ENCODE data around the gene PLEKHA7. TPM values are rescaled to one million over a fixed set of nuclear protein-coding genes. Genes with fewer than 3 reads are reported as not detected.
"Not testable (repeated sequence)": the region's sequence is repeated elsewhere in the genome, so short reads cannot be mapped to it uniquely, and the experiment has no call there.

Gene PLEKHA7, protein sequence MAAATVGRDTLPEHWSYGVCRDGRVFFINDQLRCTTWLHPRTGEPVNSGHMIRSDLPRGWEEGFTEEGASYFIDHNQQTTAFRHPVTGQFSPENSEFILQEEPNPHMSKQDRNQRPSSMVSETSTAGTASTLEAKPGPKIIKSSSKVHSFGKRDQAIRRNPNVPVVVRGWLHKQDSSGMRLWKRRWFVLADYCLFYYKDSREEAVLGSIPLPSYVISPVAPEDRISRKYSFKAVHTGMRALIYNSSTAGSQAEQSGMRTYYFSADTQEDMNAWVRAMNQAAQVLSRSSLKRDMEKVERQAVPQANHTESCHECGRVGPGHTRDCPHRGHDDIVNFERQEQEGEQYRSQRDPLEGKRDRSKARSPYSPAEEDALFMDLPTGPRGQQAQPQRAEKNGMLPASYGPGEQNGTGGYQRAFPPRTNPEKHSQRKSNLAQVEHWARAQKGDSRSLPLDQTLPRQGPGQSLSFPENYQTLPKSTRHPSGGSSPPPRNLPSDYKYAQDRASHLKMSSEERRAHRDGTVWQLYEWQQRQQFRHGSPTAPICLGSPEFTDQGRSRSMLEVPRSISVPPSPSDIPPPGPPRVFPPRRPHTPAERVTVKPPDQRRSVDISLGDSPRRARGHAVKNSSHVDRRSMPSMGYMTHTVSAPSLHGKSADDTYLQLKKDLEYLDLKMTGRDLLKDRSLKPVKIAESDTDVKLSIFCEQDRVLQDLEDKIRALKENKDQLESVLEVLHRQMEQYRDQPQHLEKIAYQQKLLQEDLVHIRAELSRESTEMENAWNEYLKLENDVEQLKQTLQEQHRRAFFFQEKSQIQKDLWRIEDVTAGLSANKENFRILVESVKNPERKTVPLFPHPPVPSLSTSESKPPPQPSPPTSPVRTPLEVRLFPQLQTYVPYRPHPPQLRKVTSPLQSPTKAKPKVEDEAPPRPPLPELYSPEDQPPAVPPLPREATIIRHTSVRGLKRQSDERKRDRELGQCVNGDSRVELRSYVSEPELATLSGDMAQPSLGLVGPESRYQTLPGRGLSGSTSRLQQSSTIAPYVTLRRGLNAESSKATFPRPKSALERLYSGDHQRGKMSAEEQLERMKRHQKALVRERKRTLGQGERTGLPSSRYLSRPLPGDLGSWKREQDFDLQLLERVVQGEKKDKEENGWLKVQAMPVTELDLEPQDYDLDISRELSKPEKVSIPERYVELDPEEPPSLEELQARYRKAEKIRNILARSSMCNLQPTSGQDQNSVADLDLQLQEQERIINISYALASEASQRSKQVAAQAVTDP
- 0.75 TPM in 1 of 2 replicates, not detected in the other for total RNA-seq (2014; rRNA removed; shearing (Covaris generic))

DNA sequence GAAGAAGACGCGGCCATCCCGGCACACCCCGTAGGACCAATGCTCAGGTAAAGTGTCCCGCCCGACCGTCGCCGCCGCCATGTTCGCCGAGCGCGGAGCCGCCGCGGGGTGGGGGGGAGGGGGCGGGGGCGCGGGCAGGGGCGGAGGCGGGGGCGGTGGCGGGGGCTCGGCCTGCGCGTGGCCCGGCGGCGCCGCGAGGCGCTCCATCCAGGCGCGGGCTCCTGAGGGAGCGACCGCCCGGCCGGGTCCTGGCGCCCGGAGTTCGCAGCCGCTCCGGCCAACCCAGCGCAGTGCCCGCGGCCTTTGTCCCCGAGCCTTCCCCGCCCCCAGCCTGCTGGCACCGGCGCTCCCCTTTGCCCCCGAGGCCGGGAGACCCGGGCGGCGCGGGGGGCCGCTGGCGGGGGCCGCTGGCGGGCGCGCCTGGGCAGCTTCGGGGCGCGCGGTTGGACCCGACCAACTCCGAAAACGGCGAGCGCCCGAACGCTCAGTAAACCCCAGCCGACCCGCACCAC lies at the start of gene PLEKHA7:
TSS of gene PLEKHA7 (minus strand) at position 94 of the 512 bp plus-strand sequence. CDS start at position 81, 13 bp downstream.
- DNase-seq (ENCODE audit: low spot score) = no peak

DNA sequence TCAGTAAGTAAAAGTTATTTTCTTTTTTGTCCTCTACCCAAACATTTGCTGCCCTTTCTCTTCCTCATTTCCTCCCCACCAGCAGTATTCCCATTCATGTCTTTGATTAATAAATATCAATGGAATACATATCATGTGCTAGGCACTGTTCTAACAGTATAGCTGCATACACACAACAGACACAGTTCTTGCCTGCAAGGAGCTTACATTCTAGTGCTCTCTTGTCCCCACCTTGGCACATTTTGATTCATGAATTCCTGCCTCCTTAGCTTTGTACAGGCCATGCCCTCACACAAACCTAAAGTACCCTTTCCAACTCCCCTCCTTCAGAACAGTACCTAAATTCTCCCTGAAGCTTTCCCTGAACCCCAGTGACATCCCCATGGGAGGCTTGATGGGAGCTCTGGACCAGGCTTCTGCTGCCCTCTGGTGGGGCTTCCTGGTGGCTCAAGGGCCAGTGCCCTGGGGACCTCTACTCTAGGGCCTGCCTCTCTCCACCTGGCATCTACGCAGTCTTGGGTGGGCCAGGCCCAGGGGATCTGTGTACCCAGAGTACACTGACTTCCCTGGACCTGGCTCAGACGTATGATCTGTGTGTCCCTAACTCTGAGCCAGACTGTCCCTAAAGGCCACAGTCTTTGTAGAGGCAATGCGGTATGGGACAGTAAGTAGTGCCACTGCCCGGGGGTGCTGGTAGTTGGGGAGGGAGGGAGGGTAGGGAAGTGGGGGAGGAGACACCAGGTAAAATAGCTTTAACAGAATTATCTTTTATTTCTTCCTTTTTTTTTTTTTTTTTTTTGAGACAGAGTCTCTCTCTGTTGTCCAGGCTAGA lies 49.2 kb upstream of the PLEKHA7 start:
- peak; percentile 34 for DNase-seq (ENCODE audit: low spot score)

DNA sequence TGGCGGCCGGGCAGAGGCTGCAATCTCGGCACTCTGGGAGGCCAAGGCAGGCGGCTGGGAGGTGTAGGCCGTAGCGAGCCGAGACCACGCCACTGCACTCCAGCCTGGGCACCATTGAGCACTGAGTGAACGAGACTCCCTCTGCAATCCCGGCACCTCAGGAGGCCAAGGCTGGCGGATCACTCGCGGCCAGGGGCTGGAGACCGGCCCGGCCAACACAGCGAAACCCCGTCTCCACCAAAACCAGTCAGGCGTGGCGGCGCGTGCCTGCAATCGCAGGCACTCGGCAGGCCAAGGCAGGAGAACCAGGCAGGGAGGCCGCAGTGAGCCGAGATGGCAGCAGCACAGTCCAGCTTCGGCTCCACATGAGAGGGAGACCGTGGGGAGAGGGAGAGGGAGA lies 36.9 kb upstream of the PLEKHA7 start:
- not testable (repeated sequence) for DNase-seq (ENCODE audit: low spot score)

DNA sequence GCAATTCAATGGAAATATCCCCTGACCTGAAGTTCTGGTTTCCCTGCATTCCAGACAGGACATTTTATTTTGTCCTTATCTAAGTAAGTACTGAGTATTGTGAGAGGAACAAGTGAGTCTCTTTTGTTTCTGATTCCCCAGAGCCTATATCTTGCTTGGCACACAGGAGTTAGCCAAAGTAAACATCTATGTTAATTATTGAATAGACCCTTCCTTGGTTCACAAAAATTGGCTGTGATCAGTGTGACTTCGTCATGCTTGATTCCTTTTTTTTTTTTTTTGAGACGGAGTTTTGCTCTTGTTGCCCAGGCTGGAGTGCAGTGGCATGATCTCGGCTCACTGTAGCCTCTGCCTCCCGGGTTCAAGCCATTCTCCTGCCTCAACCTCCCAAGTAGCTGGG lies 34.3 kb upstream of the PLEKHA7 start:
- not testable (repeated sequence) for DNase-seq (ENCODE audit: low spot score)

DNA sequence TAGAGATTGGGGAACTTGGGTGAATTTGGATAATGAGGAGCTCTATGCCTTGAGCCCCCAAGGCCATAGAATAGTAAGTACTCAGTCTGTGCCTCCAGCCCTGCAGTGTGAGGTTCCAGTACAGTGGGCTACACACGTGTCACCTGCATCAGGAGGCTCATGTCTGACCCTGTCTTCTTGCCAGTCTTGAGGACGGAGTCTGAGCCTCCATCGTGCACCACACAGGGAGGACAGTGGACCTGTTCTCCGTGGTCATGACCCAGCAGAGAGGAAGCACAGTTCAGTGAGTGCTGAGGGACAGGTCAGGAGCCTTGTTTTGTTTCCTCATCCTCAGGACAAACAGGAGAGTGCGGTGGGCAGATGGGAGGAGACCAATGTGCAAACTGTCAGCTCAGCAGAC lies 32.5 kb upstream of the PLEKHA7 start:
- no peak for DNase-seq (ENCODE audit: low spot score)

DNA sequence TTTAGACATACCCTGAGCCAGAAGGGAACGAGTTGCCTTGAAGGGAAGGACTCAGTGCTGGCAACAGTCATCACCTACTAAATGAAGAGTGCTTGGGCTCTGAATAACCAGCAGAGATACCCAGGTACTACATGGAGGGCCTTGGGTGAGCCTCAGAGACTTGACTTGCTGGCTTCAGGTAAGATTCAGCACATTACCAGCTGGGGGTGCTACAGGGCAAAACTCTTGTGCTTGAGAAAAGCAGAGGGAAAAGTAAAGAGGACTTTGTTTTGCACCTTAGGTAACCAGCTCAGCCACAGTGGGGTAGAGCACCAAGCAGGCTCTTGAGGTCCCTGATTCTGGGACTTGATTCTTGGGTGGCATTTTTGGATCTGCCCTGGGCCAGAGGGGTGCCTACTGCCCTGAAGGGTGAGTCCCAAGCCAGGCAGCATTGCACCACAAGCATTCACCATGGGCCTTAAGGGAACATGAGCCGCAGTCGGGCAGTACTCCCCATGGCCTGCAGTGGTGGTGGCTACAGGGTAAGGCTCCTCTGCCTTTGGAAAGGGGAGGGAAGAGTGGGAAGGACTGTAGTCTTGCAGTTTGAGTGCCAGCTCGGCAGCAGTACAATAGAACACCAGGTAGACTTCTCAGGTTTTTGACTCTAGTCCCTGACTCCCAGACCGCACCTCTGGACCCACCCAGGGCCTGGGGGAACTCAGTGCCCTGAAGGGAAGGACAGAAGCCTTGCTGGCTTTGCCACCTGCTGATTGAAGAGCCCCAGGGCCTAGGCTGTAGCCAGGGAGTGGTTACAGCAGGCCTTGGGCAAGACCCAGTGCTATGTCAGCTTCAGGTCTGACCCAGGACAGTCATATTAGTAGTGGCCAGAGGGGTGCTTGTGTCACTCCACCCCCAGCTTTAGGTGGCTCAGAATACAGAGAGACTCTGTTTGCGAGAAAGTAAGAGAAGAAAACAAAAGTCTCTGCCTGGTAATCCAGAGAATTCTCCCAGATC lies 22.7 kb upstream of the PLEKHA7 start:
- DNase-seq (ENCODE audit: low spot score) = no peak

DNA sequence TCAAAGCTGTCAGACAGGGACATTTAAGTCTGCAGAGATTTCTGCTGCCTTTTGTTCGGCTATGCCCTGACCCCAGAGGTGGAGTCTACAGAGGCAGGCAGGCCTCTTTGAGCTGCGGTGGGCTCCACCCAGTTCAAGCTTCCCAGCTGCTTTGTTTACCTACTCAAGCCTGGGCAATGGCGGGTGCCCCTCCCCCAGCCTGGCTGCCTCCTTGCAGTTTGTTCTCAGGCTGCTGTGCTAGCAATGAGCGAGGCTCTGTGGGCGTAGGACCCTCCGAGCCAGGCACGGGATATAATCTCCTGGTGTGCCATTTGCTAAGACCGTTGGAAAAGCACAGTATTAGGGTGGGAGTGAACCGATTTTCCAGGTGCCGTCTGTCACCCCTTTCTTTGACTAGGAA lies 19.8 kb upstream of the PLEKHA7 start:
- DNase-seq (ENCODE audit: low spot score) = not testable (repeated sequence)

DNA sequence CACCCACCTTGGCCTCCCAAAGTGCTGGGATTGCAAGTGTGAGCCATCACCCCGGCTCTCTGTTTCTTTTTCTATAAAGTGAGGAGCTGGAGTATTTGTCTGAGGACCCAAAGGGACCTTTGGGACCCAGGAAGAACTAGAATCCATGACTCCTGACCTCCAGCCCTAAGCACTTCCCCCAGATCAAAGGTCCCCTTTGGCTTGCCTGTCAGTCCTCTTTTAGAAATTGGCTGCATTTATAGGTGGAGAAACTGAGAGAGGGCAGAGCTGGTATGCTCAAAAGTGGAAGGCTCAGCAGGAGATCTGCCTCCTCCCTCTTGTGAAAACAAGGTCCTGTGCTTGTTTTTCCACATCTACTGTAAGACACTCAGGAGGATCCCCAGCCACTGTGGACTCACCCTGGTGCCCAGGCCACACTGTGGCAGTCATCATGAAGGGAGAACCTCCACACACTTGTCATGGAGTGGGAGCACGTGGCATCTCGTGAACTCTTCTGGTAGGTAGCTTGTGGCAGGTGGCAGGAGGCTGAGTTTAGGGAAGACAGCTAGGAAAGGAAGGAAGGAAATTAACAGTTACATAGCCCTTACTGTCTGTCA lies 12.4 kb upstream of the PLEKHA7 start:
- no peak for DNase-seq (ENCODE audit: low spot score)

DNA sequence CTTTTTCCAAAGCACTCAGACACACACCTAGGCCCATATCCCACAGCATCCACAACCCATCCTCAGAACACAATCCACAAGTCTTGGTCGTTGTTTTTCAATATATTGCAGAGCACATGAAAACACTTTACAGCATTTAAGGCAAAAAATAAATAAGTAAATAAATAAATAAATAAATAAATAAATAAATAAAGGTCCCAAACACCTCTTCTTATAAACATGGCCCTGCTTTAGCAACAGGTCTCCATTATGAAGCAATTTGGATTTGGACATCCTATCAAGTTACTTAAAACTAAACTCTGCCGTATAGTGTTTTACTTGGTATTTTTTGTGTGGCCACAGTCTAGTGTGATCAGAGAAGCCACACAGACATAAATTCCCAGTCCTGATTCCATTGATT lies 10.7 kb upstream of the PLEKHA7 start:
- DNase-seq (ENCODE audit: low spot score) = no peak

DNA sequence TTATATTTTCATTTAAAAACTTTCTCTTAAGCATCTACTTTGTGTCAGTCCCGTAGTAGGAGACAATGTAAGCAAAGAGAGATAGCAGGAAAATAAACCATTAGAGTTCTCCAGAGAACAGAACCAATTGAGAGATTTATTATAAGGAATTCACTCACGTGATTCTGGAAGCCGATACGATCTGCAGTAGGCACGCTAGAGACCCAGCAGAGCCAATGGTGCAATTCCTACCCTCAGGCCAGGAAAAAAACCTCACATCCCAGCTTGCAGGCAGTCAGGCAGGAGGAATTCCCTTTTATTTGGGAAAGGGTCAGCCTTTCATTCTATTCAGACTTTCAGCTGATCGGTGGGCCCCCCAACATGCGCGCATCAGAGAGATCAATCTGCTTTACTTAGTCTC lies 7.3 kb upstream of the PLEKHA7 start:
- no peak for DNase-seq (ENCODE audit: low spot score)

DNA sequence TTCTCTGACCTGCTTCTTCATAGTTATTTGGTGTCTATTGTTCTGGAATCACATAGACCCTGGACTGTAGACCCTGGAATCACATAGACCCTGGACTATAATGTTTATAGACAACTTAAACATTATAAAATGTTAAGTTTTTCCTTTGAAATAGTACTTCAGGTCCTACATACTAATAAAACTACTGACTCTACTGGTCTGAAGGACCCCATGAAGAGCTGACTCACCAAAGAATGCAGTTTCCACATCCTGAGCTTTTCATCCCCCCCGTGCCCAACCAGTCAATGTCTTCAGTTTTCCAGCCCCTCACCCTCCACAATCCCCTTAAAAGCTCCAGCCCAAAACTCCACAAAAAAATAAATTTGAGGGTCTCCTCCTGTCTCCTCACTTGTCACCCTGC lies 6.6 kb upstream of the PLEKHA7 start:
- no peak for DNase-seq (ENCODE audit: low spot score)

DNA sequence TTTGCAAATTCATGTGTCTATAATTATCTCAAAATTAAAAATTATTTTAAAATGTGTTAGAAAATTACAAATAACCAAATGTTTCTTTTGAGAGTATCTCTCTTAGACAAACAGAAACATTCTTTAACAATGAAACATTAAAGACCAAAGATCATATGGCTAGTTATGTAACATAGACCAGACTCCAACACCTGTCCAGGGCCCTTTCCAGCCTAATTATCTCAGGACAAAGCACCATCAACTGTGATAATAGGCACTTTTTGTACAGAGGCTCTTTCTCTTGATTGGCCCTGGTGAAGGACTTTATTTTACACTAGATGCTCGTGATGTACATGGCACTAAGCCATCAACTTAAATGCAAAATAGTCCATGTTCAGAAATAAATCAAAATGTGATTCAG lies 5.0 kb upstream of the PLEKHA7 start:
- DNase-seq (ENCODE audit: low spot score) = no peak

DNA sequence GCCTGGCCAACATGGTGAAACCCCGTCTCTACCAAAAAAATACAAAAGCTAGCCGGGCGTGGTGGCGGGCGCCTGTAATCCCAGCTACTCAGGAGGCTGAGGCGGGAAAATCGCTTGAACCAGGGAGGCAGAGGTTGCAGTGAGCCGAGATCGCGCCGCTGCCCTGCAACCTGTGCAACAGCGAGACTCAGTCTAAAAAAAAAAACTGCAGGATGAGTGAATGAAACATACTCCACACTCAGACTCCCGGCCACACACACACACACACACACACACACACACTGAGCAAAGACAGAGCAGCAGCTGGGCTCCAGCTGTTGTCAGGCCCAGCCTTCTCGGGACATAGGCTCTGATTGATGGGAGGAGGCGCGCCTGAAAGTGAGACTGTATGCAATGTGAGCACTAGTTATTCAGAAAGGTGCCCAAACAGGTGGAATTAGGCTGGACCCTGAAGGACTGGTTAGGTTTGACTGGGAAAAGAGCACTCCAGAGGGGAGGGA lies 1.5 kb upstream of the PLEKHA7 start:
- DNase-seq (ENCODE audit: low spot score) = no peak

DNA sequence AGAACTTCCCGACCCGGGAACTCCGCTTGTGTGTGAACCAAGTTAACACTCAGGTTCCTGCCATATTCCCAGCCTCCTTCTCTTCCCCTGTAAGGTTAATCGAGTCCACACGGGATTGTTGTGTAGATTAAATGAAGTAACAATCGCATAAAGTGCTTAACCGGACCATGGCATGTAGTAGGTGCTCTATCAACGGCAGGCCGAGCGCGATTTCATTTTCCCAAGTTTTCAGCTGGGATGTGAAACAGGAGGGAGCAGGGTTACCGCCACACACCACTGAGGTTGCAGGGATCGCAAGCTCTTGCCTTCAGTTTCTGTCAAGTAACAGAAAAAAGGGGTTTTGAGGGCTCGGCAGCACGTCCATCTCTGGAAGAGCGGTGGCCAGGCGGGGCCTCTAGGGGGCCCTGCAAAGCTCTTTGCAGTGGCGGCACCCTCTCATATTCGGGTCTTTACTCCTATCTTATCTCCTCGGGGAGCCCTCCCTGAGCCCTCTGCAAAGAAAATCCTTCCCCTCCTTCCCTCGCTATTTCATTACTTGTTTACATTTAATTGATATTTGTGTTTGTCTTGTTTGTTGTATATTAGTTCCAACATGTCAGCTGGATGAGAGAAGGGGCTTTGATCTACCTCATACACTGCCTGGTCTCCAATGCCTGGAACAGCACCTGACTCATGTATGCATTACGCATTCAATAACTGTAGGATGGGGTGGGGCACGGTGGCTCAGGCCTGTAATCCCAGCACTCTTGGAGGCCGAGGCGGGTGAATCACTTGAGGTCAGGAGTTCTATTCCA lies 816 bp upstream of the PLEKHA7 start:
- no peak for DNase-seq (ENCODE audit: low spot score)

DNA sequence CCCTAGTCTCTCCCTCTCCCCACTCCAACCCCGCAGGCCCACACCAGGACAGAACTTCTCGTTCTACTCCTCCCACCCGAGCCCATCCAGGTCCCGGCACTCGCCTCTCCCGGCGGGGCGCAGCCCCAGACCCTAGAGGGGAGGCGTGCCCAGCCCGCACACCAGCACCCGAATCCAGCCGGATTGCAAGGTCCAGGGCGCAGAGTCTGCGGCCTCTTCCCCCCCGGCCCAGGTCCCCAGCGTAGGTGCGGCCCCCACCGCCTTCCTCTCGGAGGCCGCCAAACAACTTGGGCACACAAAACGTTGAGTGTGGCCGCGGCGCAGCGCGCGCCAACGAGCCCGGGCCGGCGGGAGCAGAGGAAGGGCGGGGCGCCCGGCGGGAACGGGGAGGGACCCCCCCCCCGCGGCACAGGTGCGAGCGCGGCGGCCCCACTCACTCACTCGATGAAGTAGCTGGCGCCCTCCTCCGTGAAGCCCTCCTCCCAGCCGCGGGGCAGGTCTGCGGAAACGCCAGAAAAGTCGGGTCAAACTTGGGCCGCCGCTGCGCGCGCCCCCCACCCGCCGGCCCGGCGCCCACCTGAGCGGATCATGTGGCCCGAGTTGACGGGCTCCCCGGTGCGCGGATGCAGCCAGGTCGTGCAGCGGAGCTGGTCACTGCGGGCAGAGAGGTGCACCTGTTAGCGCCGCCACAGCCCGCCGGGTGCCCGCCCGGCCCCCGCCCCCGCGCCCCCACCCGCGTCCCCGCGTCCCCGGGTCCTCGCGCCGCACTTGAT lies 480 bp downstream of the PLEKHA7 start:
- DNase-seq (ENCODE audit: low spot score) = no peak

DNA sequence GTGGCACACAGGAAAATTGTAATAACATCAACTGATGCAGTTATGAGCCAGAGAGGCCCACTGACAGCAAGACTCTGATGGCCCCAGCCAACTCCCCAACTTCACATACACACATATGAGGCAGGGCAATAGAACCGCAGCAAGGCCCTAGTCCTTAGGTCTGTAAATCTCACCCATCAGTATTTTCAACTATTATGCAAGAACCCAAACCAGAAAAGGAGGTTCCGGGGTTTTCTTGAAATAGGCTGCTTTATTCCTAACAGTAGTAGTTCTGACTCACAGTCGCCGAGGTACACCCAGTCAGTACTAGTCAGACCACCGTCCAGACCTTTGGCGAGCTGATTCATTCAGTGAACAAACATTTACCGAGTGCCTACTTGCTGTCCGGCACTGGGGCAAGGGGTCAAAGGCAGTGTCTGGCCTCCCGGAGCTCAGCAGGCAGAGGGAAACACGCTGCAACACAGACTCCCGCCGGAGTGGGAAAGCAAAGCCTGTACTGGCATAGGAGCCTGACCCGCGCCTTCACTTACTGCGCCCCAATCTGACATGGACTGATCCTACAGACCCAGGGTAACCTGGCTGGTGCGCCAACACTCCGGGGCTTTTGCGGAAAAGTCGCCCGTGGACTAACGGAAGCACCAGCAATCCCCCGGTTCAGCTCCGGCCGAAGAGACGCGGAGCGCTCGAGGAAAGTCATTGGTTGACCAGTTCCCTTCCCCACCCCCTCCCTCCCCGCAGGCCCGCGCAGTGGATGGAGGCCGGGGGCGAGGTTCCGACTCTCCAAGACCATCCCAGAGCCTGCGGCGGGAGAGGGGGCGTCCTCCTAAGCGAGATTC lies 1.3 kb downstream of the PLEKHA7 start:
- DNase-seq (ENCODE audit: low spot score) = no peak

Measured in H4 (cell line).